Eye (tissue), 1 donor: ENCODE results near the gene TPTE2.
A peak's percentile ranks its signal among the peaks of the same experiment; 100 is the strongest.
"Not testable (repeated sequence)": the region's sequence is repeated elsewhere in the genome, so short reads cannot be mapped to it uniquely, and the experiment has no call there.

Experiments used
- DNase-seq: peaks from one replicate; pipeline ENCODE4 v3.0.0-alpha.2; 2015

The TPTE2 gene

DNA sequence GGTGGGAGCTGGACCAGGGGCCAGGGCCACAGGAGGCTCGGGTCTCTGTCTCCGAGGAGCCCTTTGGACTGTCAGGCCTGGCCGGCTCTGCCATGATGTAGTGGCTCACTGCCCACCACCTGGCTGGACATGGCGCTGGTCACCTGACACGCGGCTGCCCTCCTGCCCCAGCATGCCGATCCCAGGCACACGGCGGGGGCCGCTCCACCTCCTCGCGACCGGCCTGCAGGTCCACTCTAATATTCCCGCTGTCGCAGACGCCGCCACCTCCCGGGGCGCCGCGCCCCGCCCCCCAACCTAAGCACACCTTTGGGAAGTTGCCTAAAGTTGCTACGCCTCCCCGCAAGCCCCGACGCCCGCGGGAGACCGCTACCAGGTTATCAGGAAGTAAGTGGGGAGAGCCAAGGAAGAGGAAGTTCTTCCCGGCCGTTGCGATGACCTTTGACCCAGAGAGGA, at the start of gene TPTE2:
TSS of gene TPTE2 (minus strand) at position 406 of the 456 bp plus-strand sequence. CDS start 58,298 bp downstream, outside the sequence.
- DNase-seq = not testable (repeated sequence)

DNA sequence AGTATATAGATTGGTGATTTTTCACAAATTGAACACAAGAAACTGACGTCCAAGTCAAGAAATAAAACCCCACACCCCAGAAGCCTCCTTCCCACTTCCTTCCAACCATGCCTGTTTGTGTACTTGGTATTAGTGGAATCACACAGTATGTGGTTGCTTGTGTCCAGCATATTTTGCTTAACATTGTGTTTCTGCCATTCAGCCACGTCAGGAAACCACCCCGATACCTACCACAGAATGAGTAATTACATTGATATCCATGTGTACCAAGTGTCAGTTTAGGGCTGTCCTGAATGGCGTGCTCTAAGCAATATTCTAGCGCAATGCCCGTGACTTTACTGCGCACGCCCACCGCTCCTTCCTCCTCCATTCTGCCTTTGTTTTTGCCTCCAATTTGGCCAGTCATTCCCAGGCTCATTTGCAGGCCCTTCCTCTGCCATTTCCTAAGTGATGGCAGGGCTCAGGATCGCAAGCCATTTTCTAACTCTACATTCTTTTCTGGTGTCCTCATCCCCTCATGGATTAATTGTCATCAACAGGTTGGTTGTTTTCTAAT, 46.3 kb upstream of the TPTE2 start:
- no peak for DNase-seq

- no peak for DNase-seq
Observed at GRCh38 chr13:19606737-19607136, 45.4 kb upstream of the TPTE2 start.

DNA sequence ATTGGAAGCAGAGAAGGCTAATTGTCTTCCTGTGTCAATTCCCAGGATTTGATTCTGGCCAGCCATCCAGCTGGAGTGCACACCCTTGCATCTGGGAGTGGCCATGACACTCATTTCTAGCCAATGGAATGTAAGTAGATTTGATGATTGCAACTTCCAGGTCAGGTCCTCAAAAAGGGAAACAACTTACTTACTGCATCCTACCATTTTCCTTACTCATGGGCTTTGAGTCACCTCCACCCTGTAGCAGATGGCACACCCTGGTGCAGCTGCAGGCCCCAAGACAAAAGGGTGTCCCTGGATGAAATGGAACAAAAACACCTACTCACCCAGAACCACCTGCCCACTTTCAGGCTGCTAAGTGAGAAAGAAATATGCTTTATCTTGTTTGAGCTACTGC, 44.8 kb upstream of the TPTE2 start:
- DNase-seq = no peak

- DNase-seq = no peak
Observed at GRCh38 chr13:19605161-19605955, 44.0 kb upstream of the TPTE2 start.

DNA sequence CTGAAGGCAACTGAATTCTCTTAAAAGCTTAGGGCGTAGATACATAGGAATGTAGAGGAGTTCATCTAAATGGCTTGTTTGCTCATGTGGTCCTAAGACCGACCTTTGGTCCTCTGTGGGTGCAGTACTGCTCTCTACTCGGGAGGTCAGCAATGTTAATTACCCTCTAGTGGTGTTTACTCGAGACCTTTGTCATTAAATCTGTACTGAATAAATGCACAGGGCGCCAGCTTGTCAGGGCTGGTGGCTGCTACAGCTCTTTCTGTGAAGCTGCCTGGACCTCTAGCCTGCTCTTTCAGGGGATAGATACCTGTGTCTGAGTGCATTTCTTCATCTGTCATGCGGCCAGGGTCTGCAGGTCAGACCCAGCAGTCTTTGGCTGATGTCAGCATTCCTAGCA, 43.0 kb upstream of the TPTE2 start:
- DNase-seq = no peak

GRCh38 chr13:19601749-19602725, 40.7 kb upstream of the TPTE2 start:
- DNase-seq = peak; percentile 81

DNA sequence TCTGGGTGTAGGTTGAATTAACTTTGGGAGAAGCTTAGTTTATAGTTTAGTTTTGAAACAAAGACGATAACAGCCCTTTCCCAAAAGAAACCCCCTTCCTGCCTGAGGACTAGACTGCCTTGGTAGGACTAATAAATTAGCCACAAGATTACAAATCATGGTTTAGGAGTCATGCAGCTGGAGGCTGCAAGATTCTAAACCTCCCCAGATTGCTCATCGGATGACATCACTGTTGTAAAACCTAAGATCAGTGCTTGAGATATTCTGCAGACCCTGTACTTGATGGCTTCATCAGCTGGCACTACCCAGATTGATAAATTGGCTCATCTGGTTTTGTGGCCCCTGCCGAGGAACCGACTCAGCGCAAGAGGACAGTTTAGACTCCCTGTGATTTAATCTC, 36.2 kb upstream of the TPTE2 start:
- no peak for DNase-seq

GRCh38 chr13:19596960-19597361, 35.6 kb upstream of the TPTE2 start:
- no peak for DNase-seq

DNA sequence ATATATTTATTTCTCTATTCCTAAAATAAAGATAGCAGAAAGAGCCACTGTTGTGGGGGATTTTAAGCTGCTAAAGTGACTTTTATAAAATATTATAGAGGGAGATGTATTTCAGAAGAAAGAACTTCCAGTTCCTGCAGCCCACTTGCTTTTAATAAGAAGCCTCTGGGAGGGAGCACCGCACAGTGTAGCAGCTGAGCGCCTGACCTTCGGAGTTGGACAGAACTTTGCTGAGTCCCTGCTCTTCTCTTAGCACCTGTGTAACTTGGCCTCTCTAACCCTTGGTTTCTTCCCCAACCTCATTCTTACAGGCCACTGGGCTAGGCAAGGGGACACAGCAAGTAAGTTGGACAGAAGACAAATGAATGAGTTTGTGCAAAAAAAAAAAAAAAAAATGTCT, 34.8 kb upstream of the TPTE2 start:
- DNase-seq = no peak

GRCh38 chr13:19592657-19593180, 31.4 kb upstream of the TPTE2 start:
- DNase-seq = peak; percentile 10

GRCh38 chr13:19591864-19592263, 30.5 kb upstream of the TPTE2 start:
- no peak for DNase-seq

DNA sequence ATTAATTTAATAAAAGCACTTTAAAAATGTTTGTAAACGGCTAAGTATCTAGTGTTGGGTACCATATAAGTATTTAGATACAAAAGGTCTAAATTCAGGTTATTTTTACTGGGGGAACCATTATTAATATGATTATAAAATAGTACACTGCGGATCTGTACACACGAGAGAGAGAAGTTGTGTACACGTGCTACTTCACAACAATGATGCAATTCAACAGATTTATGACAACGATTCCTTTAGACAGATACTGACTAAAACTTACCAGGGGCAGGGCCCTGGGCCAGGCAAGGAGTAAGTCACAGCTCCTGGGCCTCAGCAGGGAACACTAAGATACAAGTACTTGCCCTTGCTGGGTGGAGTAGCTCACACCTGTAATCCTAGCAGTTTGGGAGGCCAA, 29.1 kb upstream of the TPTE2 start:
- no peak for DNase-seq

GRCh38 chr13:19589312-19589711, 28.0 kb upstream of the TPTE2 start:
- no peak for DNase-seq

DNA sequence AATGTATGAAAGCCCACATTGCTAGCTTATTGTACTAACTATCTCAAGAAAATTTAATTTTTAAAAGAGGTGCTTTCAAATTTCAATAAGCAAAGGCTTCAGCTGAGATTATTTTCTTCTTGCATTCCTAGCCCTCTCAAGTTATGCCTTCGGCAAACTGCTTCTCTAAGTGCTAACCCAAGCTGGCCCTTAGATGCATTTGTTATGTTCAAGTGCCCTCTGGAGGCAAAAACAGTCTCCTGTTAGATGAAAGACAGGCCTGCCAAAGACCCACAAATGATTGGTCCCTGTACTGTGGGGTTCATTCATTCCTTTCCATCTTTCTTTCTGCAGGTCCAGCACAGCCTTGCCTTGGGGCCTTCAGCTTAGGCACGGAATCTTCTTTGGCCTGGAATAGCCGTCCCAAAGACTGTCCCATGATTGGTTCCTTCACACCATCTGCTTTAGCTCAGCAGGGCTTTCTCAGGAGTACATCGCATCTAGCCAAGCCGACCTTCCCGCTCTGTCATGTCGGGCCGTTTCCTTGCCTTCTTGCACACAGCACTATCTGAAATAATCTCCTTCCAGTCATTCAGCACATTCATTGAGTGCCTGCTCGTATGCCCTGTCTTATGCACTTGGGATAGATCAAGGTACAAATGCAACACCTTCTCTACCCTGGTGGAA, 26.4 kb upstream of the TPTE2 start:
- DNase-seq = peak; percentile 39

- no peak for DNase-seq
Observed at GRCh38 chr13:19586904-19587634, 25.7 kb upstream of the TPTE2 start.

GRCh38 chr13:19581675-19582074, 20.3 kb upstream of the TPTE2 start:
- DNase-seq = no peak

DNA sequence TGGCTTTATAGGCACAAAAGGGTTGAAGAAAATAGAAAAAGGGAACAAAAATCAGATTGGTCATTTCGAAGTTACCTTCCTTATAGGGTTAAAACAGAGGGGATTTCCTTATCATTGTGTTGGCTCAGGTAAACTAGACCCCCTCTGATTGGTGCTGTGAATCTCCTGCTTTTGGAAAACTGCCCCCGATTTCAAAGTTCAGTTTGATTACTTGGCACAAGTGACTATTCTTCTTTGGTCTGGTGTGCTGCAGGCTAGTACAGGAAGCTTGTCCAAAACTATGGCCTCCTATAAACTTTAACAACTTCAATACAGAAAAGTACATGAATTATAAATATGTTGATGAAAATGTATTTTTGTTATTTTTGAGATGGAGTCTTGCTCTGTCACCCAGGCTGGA, 13.9 kb upstream of the TPTE2 start:
- no peak for DNase-seq

DNA sequence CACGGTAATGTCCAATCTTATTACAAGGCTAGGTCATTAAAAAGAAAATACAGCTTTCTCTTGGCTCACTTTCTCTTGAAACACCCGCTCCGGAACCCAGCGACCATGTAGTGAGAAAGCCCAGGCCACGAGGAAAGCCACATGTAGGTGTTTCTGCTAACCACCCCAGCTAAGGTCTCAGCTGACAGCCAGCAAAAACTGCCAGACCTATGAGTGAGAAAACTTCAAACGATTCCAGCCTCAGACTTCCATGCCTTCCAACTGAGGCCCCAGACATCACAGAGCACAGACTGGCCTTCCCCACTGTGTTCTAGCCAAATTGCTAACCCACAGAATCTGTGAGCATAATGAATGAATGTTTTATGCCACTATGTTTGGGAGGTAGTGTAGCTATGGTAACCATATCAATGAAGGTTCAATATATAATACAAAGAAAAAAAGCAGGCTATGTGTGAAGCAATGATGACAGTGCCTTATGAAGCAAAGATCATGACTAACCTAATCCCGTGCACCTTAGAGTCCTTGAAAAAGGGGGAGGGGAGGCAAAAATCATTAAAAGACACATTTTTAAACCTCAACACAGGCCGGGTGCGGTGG, 11.9 kb upstream of the TPTE2 start:
- no peak for DNase-seq

DNA sequence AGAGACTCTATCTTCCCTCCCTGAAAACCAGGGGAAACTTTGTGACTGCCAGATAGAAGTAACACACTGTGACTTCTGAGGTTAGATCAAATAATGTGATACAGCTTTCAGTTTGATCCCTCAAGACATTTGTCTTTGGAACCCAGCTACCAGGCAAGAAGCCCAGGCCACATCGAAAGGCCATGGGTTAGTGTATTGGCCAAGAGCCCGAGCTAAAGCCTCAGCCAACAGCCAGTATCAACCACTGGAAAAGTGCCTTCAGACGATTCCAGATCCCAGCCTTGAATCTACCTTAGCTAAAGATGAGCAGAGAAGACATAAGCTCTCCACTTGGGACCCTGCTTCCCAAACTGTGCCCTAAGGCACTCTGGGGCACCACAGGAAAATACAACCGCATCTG, 10.9 kb upstream of the TPTE2 start:
- no peak for DNase-seq

- no peak for DNase-seq
Observed at GRCh38 chr13:19567820-19568534, 6.6 kb upstream of the TPTE2 start.
